Transverse colon (tissue), 4 donors: ENCODE data around the gene MYDGF. TPM values are rescaled to one million over a fixed set of nuclear protein-coding genes. Genes with fewer than 3 reads are reported as not detected.

Source experiments
- DNase-seq: peaks from one replicate; pipeline ENCODE4 v3.0.0-alpha.2; 2019
- H3K27ac ChIP-seq, 4 donors: fragments of 200-600 bp; sonication (generic); 2 replicates each; pipeline ENCODE4 v1.5.1; 2016 to 2018; ENCODE audit warnings: inconsistent platforms in 4 of 4
- H3K27me3 ChIP-seq: fragments of 200-600 bp; sonication (generic); 2 replicates; pipeline ENCODE4 v1.5.1; 2017; ENCODE audit warnings: inconsistent platforms
- H3K36me3 ChIP-seq, 4 donors: fragments of 200-600 bp; sonication (generic); 2 replicates each; pipeline ENCODE4 v1.5.1; 2017 to 2019; ENCODE audit warnings: inconsistent platforms in 4 of 4
- H3K4me1 ChIP-seq, 4 donors: fragments of 200-600 bp; sonication (generic); 2 replicates each; pipeline ENCODE4 v1.5.1; 2017 to 2020; ENCODE audit warnings: inconsistent platforms in 4 of 4
- H3K4me3 ChIP-seq, 4 donors: fragments of 200-600 bp; sonication (generic); 1 replicate in 1 of 4; 2 replicates in 3 of 4; pipeline versions ENCODE4 v1.5.1 to v1.6.1; 2017 to 2019; ENCODE audit warnings: inconsistent platforms in 4 of 4
- H3K9me3 ChIP-seq, 2 donors: fragments of 200-600 bp; sonication (generic); 2 replicates each; pipeline ENCODE4 v1.5.1; 2017 to 2019; ENCODE audit warnings: inconsistent platforms in 2 of 2
- EP300 ChIP-seq: sonication (generic); formaldehyde crosslinking; IDR thresholded peaks from one replicate; pipeline ENCODE4 v1.6.1; 2017; ENCODE audit warnings: antibody characterized with exemption, low read depth
- POLR2A ChIP-seq: fragments of 450-650 bp; IDR thresholded peaks from one replicate; pipeline ENCODE4 v1.6.1; 2016; ENCODE audit warnings: antibody characterized with exemption, mild to moderate bottlenecking, moderate library complexity
- POLR2AphosphoS5 ChIP-seq, 3 donors: sonication (generic); formaldehyde crosslinking; IDR thresholded peaks; one replicate each; pipeline ENCODE4 v1.6.1; 2016; ENCODE audit warnings: antibody characterized with exemption in 3 of 3
- WGBS, 2 donors: methylation state at CpG; one replicate each; pipeline ENCODE4 v1.1.5; 2018; ENCODE audit warnings: low coverage in 1 of 2; 5-methylcytosine and 5-hydroxymethylcytosine counted together
- in situ Hi-C, 4 donors: fragments of 200-750 bp; cut with MboI; loops; one replicate each; pipeline versions ENCODE4 v1.15.0 to v1.15.1; 2017; ENCODE audit warnings: low sequenced_read_pairs in 3 of 4, low pct_ligation_motif_present in 1 of 4, low pct_unique_long_range_greater_than_20kb in 1 of 4
- intact Hi-C: fragments of 100-400 bp; cut with DNase I; formaldehyde crosslinking; loops from one replicate; pipeline ENCODE4 v1.15.1; 2023; ENCODE audit warnings: low total_unique reads
- total RNA-seq, 4 donors: library from RNA; depleted of rRNA; stranded (reverse); fragments of >200 nt; gene quantifications; one replicate each; pipeline ENCODE4 v1.1.0, GENCODE V29; 2016
- TF ChIP-seq, protein P1 (sequence below), 5 experiments: fragments of 200-600 bp in 3 of 5; fragments of 450-650 bp in 2 of 5; sonication (generic) in 3 of 5; IDR thresholded peaks; 1 replicate in 2 of 5; 2 replicates in 3 of 5; pipeline ENCODE4 v1.5.1; 2016 to 2017; ENCODE audit warnings: antibody characterized with exemption in 5 of 5, inconsistent platforms in 3 of 5, mild to moderate bottlenecking in 2 of 5, moderate library complexity in 1 of 5

Gene MYDGF
- total RNA-seq, 4 donors from 2014 or later = 3.6 to 44.5 (median 22.0) TPM

GRCh38 chr19:4660993-4661392 lies 9.1 kb downstream of the MYDGF start:
- Histone ChIP-seq H3K9me3 (no peaks in the 10 kb centered on the region), H3K27ac (peak overlapping the region in 2 of 4 donors; percentile 28 to 37), H3K27me3 (no peaks in the 10 kb centered on the region), H3K36me3 (peaks cover 0 to 34% (median 16%) of the 10 kb centered on the region in 4 donors), H3K4me3 (no peak overlapping the region), H3K4me1 (peaks cover 0 to 6% (median 2%) of the 10 kb centered on the region in 4 donors)
- no peak for DNase-seq
- 82% methylated on average over 4 of the region's 4 CpGs; no CpG with 5 or more reads in 1 of the 2 donors for WGBS, 2 donors
- TF ChIP-seq POLR2AphosphoS5 (IDR thresholded peaks at IDR 0.05) (no peak), POLR2A (no peak), EP300 (no peak)
- TF ChIP-seq, protein P1, sequence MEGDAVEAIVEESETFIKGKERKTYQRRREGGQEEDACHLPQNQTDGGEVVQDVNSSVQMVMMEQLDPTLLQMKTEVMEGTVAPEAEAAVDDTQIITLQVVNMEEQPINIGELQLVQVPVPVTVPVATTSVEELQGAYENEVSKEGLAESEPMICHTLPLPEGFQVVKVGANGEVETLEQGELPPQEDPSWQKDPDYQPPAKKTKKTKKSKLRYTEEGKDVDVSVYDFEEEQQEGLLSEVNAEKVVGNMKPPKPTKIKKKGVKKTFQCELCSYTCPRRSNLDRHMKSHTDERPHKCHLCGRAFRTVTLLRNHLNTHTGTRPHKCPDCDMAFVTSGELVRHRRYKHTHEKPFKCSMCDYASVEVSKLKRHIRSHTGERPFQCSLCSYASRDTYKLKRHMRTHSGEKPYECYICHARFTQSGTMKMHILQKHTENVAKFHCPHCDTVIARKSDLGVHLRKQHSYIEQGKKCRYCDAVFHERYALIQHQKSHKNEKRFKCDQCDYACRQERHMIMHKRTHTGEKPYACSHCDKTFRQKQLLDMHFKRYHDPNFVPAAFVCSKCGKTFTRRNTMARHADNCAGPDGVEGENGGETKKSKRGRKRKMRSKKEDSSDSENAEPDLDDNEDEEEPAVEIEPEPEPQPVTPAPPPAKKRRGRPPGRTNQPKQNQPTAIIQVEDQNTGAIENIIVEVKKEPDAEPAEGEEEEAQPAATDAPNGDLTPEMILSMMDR (IDR thresholded peaks at IDR 0.05) = no peak
- in situ Hi-C loops = no loop called here
- intact Hi-C loops = no loop called here

DNA sequence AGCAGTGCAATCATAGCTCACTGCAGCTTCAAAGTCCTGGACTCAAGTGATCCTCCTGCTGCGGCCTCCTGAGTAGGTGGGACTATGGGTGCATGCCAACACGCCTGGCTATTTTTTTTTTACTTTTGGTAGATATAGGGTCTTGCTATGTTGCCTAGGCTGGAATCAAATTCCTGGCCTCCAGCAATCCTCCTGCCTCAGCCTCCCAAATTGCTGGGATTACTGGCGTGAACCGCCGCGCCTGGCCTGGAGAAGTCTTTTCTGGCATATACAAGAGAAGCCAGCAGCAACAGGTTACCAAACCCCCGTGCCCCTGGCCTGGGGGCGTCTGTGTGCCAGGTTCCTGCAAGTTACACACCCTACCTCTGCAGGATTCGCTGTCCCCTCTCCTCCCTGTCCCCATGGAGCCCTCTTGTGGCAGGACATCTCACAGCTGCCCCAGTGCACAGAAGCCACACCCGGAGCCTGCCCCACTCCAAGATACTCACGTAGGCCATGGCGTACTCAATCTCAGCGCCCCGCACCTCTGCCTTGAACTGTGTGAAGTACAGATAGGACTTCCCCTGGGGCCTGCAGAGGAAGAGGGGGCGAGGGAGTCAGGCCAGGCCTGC lies 9.9 kb downstream of the MYDGF start:
- WGBS, 2 donors = 87 to 96% methylated on average over 5 to 15 of the region's 15 CpGs
- in situ Hi-C loops = no loop called here
- H3K27ac ChIP-seq = no peak overlapping the region
- H3K4me1 ChIP-seq = peaks cover 0 to 6% (median 2%) of the 10 kb centered on the region in 4 donors
- intact Hi-C loops = no loop called here
- H3K9me3 ChIP-seq = no peaks in the 10 kb centered on the region
- H3K27me3 ChIP-seq = no peaks in the 10 kb centered on the region
- DNase-seq = peak; percentile 33
- H3K36me3 ChIP-seq = peaks cover 0 to 34% (median 16%) of the 10 kb centered on the region in 4 donors
- no peak for TF ChIP-seq POLR2A
- TF ChIP-seq, protein P1 (IDR thresholded peaks at IDR 0.05) = peak in 4 of 5 experiments; percentile 27 to 37 (median 32)
- H3K4me3 ChIP-seq = no peak overlapping the region

DNA sequence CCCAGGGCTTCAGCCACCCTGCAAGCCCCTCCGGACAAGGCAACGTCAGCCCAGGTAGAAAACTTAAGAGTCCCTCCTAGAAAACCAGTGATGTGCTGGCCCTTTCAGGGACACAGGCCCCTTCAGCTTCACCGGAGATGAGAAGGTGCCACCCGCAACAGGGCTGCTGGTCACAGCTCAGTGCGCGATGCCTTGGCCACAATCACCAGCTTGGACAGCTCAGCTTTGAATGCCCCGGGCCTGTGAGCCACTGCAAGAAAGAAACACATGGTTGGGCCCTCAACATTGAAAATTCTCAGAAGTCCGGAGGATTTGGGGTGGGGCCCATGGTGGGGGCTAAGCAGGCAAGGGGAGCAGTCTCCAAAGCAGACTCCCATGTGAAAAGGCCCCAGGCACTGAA lies 12.3 kb downstream of the MYDGF start:
- intact Hi-C loops = no loop called here
- in situ Hi-C loops = no loop called here

GRCh38 chr19:4657262-4657661 lies 12.9 kb downstream of the MYDGF start:
- H3K27ac ChIP-seq = no peak overlapping the region
- 70 to 86% methylated on average over 8 to 14 of the region's 14 CpGs for WGBS, 2 donors
- intact Hi-C loops (no loop called here), in situ Hi-C loops (no loop called here)
- no peak overlapping the region for H3K4me3 ChIP-seq
- DNase-seq = no peak
- H3K36me3 ChIP-seq = peaks cover 0 to 34% (median 16%) of the 10 kb centered on the region in 4 donors
- no peaks in the 10 kb centered on the region for H3K27me3 ChIP-seq
- no peaks in the 10 kb centered on the region for H3K9me3 ChIP-seq
- H3K4me1 ChIP-seq = peaks cover 0 to 6% (median under 1%) of the 10 kb centered on the region in 4 donors
- TF ChIP-seq, protein P1 (IDR thresholded peaks at IDR 0.05) = no peak
- TF ChIP-seq POLR2AphosphoS5 (IDR thresholded peaks at IDR 0.05) (no peak), EP300 (no peak), POLR2A (no peak)

More for the DNA sequence above, 12.3 kb downstream of the MYDGF start:
- H3K27me3 ChIP-seq = no peaks in the 10 kb centered on the region
- H3K36me3 ChIP-seq = peaks cover 0 to 34% (median 16%) of the 10 kb centered on the region in 4 donors
- 90 to 94% methylated on average over 2 to 8 of the region's 8 CpGs for WGBS, 2 donors
- peaks cover 0 to 6% (median 2%) of the 10 kb centered on the region in 4 donors for H3K4me1 ChIP-seq
- no peak overlapping the region for H3K4me3 ChIP-seq
- no peaks in the 10 kb centered on the region for H3K9me3 ChIP-seq
- no peak overlapping the region for H3K27ac ChIP-seq
- no peak for DNase-seq
- TF ChIP-seq POLR2AphosphoS5 (IDR thresholded peaks at IDR 0.05) = no peak
- TF ChIP-seq, protein P1 (IDR thresholded peaks at IDR 0.05) = no peak
- TF ChIP-seq EP300 = no peak
- TF ChIP-seq POLR2A = no peak
